HG03469 (cell line): Measurements from ENCODE around the gene KLK2.

Experiments used
- ATAC-seq: cut with Tn5 transposase; IDR thresholded peaks from one replicate; pipeline ENCODE4 v1.9.1; 2021; ENCODE audit warnings: mild to moderate bottlenecking, moderate library complexity, moderate number of reproducible peaks; ENCODE audit not compliant: unreplicated experiment

Gene KLK2

DNA sequence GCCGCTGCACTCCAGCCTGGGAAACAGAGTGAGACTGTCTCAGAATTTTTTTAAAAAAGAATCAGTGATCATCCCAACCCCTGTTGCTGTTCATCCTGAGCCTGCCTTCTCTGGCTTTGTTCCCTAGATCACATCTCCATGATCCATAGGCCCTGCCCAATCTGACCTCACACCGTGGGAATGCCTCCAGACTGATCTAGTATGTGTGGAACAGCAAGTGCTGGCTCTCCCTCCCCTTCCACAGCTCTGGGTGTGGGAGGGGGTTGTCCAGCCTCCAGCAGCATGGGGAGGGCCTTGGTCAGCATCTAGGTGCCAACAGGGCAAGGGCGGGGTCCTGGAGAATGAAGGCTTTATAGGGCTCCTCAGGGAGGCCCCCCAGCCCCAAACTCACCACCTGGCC lies at the start of gene KLK2:
Gene KLK2, plus strand, starts transcription at position 384 of the 400 bp plus-strand sequence. CDS start 35 bp downstream, outside the sequence.
- ATAC-seq: no peak

DNA sequence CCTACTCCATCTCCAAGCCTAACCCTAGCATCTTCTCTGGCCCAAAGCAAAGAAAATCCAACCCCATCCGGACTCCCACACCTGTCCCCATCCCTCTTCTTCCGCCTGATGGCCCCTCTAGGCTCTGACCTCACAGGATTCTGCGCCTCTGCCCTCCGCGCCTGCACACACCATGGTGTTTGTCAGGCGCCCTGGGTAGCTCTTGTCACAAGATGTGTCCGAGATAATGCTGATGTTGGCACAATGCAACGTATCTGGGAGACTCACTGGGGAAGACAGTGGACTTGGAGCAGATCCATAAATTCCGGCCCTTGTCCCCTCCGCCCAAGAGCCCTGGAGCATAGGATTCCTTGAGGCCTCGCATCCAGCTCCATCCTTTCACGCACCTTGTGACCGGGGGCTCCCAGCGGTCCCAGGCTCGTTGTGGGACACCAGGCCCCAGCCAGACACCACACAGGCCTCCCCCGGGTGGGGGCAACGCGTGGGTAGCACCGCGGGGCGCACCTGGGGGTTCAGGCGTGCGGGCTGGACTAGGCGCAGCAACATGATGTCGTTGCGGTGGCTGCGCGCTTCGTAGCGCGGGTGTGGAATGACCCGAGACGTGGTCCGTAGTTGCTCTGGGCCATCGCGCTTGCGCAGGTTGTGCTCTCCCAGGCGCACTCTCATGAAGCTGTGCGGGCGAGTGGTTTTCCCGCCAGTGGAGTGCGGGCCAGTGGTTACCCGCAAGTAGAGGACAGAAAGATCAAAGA lies 46.6 kb upstream of the KLK2 start:
- ATAC-seq: no peak

GRCh38 chr19:50827476-50827875 lies 45.8 kb upstream of the KLK2 start:
- ATAC-seq: no peak

DNA sequence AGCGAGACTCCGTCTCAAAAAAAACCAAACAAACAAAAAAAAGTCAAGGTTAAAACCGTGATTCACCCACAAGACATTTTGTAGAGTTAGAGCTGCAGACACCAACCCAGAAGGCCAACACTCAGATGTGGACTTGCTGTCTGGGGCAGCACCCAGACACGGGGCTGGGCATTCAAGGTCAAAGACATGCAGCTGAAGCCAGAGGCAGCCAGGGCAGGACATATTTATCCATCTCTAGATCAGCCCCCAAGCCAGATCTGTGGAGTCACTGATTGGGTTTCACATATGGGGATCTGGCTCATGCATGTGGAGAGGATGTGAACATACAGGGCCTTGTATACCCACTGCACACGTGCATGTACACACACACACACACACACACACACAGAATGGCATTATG lies 43.4 kb upstream of the KLK2 start:
- no peak for ATAC-seq

DNA sequence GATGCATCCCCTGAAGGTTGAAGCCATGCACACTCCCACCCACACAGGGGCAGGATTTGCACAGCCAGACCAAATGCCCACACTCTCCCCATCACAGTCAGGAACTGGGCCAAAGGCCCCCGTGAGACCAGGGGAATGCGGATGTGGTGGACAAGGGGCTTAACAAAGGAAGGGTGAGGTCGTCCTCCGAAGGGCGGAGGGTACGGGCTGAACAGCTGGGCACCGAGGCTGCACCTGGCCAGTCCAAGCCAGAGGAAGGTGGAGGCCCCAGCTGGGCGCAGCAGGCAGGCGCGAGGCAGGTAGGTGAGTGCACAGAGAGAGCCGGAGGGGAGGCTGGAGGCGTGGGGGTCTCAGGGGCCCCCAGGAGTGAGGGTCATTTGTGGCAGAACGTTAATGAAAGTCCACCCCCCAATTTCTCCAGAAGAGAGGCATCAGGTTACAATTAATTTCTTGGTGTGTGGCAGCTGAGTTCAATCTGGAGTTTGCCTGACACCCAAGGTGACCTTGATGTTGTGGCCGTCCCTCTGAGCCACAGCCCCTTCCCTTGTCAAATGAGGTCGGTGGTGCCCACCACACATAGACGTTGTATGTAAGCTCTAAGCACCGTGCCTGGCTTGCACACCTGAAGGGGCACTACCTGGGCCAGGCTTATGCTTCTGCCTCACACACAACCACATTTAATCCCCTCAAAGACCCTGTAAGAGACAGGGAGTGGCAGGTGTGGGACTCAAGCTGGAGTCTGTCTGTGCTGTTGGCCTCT lies 42.8 kb upstream of the KLK2 start:
- no peak for ATAC-seq

- no peak for ATAC-seq
Observed at GRCh38 chr19:50831026-50831396, 42.2 kb upstream of the KLK2 start.

DNA sequence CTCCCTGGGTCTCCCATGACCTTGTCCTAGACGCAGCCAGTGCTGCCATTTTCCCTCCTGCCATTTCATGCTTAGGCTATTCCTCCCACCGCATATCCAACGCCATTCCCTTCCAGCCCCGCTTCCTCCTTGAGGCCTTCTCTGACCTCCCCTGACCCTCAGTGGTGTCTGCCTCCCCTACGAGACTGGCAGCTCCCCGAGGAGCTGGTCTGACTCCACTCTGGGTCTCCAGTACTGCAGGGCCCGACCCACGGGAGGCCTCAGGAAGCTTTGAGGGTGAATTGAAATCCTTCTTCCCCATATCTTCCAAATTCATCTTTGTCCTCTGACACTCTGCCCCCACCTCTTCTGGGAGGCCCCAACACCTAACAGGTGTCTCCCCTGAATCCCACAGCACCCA lies 40.6 kb upstream of the KLK2 start:
- no peak for ATAC-seq

DNA sequence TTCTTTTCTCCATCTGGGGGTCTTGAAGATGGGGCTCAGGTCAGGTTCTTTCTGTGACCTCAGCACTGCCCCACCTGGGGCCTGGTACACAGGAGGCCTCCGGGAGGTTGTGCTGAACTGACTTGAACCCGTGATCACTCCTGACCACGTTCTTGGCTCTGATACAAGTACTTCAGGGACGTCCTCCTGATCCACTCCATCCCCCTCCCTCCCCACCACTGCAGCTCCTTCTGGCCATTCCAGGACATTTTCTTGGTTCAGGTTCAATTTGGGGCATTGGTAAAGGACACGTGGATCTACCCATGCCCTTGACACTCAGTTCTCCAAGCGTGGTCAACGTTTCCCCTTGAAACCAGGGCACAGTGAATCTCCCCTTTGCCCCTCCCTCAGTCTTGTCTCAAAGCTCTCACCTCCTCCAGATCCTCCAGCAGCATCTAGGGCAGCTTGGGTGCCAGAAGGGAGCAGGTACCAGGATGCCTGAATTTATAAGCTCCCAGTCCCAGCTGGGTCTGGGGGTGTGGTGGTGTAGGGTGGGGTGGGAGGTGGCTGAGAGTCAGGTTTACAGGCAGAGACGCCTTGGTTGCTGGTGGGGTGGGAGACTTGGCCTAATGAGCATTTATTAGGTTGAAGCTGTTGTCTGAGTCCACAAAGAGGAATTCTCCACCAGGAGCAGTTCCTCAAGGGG lies 40.0 kb upstream of the KLK2 start, which contains the start of gene KLK15:
Gene KLK15, minus strand, starts transcription at position 458 of the 685 bp plus-strand sequence. CDS start 2,082 bp downstream, outside the sequence.
- no peak for ATAC-seq

- ATAC-seq: no peak
Observed at GRCh38 chr19:50833802-50834167, 39.5 kb upstream of the KLK2 start.

DNA sequence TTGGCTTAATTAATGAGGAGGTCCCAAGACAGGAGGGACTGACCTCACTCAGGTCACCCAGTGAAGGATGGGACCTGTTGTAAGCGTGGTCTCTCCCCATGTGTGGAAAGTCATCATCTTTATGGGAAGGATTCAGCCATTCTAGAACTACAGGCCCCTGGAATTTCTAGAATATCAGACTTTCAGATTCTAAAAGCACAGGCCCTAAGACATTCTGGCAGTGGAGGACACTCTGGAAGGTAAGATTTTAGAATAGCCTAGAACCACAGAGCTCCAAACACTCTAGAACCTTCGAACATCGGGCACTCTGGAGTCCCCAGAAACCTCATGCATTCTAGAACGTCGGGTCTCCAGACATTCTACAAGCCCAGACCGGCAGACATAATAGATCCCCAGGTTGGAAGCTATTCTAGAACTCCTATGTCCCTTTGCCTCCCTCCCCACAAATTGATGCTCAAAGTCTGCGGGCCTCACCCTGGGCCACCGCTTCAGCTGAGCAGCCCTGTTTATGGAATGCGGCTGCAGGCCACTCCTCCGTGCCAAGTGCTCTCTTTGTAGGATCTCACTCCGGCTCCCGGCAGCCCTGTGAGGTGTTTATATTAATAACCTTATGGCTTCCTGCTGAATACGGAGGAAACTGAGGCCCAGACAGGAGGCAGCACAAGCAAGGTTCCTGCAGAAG lies 38.0 kb upstream of the KLK2 start:
- no peak for ATAC-seq

DNA sequence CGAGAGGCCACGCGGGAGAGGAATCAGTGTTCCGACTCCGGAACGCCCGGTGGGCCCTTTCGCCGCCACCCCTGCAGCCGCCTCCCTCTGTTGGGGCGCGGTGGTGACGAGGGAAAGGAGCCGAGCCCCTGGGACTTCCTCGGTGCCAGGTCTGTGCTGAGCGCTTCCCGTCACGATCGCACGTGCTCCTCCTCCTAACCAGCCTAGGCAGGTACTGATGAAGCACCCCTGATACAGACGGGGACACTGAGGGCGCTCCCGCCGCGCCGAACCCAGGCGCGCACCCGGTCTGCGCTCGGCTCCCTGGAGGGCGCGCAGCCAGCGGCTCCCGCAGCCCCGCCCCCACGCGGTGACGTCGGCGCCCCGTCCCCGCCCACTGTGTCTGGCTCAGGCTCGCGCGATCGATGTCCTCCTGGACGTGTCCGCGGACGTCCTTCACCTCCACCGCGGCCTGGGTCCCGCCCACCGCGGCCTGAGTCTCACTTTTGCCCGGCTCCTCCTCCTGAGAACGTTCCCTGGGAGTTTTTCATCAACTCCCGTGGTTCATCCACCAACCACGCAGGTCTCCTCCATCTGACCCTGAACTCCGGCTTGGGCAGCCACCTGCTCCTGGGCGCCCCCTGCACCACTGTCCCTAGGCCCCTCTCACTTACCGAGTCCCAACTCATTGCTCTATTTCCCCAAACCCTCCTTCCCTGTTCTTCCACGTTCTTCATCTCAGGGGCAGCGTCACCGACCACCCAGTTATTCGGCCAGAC lies 37.3 kb upstream of the KLK2 start:
- no peak for ATAC-seq

DNA sequence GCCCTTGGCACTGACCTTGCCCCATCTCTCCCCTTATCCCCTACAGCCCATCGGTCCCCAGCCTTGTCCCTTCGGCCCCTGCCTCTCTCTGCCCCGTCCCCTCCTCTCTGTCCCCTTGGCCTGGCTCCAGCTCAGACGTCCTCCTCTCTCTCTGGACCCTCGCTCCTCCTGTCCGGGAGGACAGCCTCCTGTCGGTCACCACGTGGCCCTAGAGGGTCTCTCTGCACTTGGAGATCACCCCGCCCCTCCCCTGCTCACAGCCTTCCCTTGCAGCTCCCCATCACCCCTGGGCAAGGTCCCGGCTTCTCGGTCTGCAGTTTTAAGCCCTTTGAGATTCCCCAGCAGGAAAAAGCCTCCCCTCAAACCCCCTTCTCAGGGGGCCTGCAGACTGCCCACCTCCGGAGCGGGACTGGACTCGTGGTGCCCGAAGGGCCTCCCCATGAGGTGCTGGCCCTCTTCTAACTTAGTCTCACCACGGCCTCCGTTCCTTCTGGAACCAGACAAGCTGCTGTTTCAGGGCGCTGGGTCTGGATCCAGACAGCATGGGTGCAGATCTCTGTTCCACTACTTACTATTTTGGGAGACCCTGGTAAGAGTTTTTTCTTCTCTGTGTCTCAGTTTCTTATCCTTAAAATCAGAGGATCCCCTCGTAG lies 36.6 kb upstream of the KLK2 start:
- no peak for ATAC-seq

DNA sequence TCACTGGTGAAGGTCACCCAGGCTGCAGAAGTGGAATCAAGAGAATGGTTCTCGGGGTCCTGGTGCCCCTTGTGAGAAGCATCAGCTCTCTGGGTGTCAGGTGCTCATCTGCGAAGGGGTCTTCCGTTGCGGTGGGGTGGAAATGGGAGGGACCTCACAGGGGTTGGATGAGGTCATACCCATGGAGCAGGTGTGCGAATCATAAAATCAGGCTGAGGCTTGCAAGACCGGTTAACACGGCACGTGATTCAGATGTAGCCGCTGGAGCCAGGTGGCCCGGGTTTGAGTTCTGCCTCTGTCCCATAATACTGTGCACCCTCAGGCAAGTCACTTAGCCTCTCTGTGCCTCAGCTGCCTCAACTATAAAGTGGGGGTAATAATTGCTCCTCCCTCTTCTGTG lies 35.9 kb upstream of the KLK2 start:
- ATAC-seq: no peak

GRCh38 chr19:50838239-50838638 lies 35.0 kb upstream of the KLK2 start:
- no peak for ATAC-seq

DNA sequence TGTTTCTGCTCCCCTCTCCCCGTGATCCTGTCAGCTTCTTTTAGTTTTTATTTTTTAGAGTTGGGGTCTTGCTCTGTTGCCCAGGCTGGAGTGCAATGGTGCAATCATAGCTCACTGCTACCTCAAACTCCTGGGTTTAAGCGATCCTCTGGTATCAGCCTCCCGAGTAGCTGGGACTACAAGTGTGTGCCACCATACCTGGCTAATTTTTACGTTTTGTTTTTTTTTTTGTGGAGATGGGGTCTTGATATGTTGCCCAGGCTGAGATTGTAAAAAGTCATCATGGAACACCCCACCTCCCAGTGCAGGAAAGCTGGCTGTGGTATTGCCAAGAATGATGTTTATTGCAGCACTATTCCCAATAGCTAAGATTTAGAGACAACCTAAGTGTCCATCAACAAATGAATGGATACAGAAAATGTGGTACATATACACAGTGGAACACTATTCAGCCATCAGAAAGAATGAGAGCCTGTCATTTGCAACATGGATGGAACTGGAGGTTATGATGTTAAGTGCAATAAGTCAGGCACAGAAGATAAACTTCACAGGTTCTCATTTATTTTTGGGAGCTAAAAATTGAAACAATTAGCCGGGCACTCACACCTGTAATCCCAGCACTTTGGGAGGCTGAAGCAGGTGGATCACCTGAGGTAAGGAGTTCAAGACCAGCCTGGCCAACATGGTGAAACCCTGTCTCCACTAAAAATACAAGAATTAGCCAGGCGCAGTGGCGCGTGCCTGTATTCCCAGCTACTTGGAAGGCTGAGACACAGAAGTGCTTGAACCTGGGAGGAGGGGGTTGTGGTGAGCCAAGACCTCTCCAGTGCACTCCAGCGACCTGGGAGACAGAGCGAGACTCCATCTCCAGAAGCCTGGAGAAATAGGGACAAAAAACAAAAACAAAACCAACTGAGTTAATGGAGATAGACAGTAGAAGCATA lies 33.3 kb upstream of the KLK2 start:
- ATAC-seq: no peak

GRCh38 chr19:50842130-50842529 lies 31.1 kb upstream of the KLK2 start:
- no peak for ATAC-seq

- no peak for ATAC-seq
Observed at GRCh38 chr19:50843205-50843604, 30.0 kb upstream of the KLK2 start.

DNA sequence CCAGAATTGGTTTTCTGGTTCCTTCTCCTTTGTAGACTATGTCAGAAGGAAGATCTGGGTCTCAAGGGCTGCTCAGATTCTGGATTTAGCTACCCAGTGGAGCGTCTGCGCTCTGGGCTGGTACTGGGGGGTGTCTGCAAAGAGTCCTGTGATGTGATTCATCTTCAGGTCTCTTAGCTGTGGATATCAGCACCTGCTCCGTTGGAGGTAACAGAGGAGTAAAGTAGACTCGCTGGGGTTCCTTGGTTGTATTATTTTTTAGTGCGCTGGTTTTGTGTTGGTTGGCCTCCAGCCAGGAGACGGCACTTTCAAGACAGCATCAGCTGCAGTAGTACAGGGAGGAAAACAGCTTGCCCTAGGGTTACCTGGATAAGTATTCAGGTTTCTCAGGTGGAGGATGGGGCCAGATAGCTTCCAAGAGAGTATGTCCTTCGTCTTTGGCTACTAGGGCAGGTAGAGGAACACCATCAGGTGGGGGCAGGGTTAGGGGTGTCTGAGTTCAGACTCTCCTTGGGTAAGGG lies 29.5 kb upstream of the KLK2 start:
- ATAC-seq: no peak
